HG02938 (cell line): ENCODE results near the gene ATG16L2.
"Not testable (repeated sequence)": the region's sequence is repeated elsewhere in the genome, so short reads cannot be mapped to it uniquely, and the experiment has no call there.

Experiments
- ATAC-seq: cut with Tn5 transposase; IDR thresholded peaks from one replicate; pipeline ENCODE4 v1.9.1; 2021; ENCODE audit warnings: mild to moderate bottlenecking, moderate library complexity; ENCODE audit not compliant: unreplicated experiment

The ATG16L2 gene

GRCh38 chr11:72824020-72824419 lies 9.8 kb downstream of the ATG16L2 start:
- ATAC-seq = no peak

DNA sequence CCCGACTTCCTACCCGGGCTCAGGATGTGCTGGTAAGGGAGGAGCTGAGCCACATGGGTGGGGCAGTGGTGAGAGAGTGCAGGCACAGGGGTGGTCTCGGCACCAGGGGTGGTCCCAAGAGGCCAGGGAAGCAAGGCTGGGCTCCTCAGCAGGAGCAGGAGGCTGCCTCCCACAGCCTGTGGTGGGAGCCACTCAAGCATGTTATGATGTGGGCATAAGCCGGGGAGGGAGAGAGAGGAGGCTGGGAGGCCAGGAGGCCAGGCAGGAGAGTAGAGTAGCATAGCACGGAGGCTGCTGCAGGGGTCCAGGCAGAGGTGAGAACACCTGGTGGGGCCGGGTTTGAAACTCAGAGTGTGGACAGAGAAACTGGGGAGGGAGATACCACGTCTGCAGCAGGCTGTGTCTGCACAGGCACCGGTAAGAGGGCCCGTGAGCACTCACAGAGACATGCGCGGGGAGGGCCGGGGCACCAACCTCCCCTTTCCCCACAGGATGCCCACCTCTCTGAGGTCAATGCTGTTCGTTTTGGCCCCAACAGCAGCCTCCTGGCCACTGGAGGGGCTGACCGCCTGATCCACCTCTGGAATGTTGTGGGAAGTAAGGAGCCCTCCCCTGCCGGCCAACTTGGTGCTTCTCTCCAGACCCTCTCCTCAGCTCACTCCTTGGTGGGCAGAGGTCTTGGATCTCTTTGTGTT lies 10.7 kb downstream of the ATG16L2 start:
- ATAC-seq = no peak

DNA sequence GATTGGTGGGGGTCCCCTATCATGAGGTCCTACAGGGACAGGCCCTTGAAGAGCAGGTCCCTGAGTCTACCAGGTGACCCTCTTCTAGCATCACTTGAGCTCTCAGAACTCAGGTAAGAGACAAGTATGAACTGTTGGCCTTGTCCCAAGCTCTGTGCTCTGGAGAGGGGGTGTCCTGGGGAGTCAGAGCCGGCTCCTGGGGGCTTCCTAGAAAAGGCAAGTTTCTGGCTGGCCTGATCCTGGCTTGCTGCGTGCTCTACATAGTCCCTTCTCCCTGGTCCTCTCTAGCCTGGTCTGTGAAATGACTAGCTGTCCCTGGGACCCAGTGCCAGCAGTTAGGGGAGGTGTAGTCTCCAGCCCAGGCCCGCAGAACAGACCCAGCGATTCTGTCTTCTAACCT lies 11.4 kb downstream of the ATG16L2 start:
- ATAC-seq = no peak

DNA sequence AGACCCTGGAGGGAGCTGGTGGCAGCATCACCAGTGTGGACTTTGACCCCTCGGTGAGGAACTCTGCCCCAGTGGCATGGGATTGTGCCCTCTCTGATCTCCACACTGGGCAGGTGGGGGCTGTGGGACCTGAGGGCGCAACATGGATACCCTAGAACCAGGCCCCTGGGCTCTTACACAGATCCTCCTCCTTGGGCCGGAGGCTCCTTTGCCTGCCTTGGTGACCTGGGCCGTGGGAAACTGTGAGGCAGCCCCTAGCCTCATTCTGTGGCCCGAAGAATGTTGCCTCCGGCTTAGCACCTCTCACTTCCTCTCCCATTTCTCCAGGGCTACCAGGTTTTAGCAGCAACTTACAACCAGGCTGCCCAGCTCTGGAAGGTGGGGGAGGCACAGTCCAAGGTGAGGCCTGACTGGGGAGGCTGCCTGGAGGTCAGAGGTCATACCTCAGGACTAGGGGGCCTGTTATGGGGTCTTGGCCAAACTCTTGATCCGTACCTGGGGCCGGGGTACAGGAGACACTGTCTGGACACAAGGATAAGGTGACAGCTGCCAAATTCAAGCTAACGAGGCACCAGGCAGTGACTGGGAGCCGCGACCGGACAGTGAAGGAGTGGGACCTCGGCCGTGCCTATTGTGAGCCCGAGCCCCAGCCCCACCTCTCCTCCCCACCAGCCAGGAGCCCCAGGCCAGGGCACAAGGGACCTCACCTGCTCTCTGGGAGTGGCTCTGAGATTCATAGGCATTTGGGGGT lies 12.2 kb downstream of the ATG16L2 start:
- ATAC-seq = no peak

GRCh38 chr11:72826942-72827480 lies 12.8 kb downstream of the ATG16L2 start:
- no peak for ATAC-seq

DNA sequence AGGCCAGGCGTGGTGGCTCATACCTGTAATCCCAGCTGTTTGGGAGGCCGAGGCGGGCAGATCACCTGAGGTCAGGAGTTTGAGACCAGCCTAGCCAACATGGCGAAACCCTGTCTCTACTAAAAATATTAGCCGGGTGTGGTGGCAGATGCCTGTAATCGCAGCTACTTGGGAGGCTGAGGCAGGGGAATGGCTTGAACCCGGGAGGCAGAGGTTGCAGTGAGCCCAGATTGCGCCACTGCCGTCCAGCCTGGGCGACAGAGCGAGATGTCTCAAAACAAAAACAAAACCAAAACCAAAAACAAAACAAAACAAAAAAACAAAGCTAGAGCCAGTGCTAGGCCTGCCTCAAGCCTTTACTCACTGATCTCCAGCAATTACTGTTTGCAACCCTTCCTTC lies 13.4 kb downstream of the ATG16L2 start:
- not testable (repeated sequence) for ATAC-seq

- no peak for ATAC-seq
These were observed 13.9 kb downstream of the ATG16L2 start for GRCh38 chr11:72828081-72828567.

GRCh38 chr11:72828692-72829101 lies 14.5 kb downstream of the ATG16L2 start:
- no peak for ATAC-seq

- no peak for ATAC-seq
These were observed 15.0 kb downstream of the ATG16L2 start for GRCh38 chr11:72829178-72829577.

DNA sequence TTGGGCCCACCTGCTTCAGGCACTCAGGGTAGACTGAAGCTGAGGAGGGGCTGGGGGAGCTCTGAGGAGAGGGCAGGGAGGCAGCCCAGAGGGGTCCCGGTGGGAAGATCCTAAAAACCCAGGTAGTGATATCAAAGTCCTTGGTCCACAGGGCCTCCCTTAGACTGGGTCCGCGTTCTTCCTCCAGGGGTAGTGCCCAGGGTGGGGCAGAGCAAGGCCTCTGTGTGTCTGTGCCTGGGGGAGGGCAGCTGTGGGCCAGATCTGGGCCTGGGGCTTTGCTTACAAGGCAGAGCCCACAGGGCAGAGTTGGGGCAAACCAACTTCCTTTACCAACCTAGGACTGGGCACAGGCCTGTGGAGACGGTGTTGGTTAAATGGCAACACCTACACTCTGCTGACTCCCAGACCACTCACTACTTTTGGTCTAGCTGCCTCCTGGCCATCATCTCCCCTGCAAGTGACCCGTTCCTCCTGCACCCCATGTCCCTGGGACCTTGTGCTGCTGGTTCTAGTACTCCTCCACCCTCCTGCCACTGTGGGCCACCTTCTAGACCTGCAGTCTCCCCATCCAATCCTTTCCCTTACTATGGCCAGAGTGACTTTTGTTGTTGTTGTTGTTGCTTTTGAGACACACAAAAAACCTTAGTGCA lies 15.8 kb downstream of the ATG16L2 start:
- no peak for ATAC-seq

DNA sequence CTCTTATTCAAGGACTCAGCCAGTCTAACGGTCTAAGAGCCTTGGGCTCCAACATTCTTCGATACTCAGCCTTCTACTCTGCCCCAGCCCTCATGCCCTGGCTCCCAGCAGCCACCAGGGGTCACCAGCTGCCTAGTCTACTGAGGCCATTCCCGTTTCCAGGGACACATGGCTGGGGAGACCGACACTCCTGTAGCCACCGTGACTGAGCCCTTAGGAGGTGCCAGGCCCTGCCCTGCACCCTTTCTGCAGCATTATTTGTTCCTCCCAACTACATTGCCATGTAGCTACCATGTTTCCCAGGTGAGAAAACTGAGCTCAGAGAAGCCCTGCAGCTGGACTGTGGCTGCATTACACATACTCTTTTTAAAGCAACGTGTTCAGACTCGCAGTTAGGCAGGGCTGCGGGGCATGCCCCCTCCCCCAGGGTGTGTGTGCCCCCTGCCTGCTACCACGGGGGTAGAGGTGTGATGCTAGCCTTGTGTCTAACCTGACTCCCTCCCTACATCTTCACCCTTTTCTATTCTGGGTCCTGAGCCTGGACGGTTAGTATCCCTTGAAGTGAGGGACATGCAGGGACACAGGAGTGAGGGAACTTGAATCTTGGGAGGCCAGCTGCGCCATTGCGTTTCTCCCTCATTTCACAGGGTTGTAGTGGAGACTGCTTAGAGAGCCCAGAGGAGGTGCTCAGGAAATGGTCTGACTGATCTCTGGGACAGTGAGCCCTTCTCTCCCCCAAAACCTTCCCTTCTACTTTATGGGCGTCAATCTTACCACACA lies 17.5 kb downstream of the ATG16L2 start:
- ATAC-seq = no peak

GRCh38 chr11:72832301-72833082 lies 18.3 kb downstream of the ATG16L2 start:
- no peak for ATAC-seq

DNA sequence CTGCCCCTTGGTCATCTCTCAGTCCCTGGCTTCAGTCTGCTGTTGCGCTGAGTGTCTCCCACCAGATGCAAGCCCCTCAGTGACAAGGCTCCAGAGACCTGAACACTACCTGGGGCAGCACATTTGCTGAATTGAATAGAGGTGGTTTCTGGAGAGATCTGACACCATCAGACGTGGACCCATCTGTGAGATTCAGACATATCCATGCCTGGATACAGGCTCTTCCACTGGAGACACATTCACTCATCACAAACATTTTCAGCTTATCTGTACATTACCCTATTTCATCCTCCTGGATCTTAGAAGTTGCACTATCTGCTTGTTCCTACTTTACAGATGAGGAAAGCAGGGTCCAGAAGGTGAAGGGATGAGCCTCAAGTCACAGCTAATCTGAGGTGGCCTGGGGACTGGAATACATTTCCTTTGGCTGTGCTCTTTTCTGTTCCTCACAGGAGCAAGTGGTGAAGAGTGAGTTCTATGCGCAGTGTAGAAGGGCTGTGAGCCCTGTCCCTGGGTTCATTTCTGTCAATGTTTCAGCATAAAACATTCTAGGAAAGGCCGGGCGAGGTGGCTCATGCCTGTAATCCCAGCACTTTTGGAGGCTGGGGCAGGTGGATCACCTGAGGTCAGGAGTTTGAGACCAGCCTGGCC lies 19.0 kb downstream of the ATG16L2 start:
- no peak for ATAC-seq

- ATAC-seq = no peak
These were observed 19.7 kb downstream of the ATG16L2 start for GRCh38 chr11:72833811-72834493.

DNA sequence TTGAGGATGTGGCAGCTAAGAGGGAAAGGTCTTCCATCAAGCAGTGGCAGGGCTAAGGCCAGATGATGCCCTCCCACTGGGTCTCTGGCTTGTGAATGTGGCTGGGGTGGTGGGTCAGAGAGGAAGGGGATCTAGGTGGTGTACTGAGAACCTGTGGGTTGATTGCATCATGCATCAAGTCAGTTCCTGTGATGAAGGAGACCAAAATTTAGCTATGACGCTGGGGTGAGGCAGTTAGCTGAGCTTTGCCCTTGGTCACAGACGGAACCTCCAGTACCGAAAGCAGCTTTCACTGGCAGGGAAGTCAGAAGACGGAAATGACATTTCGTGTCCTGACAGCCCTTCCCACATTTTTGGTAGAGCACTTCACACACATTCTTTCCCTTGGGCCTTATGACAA lies 20.7 kb downstream of the ATG16L2 start:
- no peak for ATAC-seq

- ATAC-seq = no peak
These were observed 21.9 kb downstream of the ATG16L2 start for GRCh38 chr11:72836111-72836510.

DNA sequence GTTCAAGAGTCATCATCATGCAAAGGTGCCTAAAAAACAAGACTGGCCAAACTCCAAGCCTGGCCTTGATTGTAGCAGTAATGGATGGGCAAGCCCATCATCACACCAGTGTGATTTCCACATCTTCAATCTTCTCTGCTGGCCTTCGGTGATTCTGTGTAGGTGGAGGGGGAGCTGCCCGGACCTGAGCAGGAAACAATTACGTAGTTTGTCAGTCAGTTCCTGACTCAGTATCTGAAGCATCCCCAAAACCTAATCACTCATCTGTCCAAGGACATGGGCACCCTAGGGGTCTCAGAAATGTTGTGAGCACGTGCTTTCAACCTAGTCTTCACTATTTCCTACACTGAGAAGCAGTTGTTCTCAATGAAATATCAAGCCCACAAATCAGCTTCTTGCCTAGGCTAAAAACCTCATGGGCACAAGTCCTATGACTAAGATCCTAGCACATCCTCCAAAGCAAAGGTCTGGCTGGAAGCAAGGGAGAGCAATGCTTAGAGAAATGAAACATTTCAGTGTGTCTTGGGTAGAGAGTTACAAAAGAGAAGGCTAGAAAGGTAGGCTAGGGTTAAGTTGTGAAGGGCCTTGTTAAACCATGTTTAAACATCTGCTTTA lies 24.6 kb downstream of the ATG16L2 start:
- no peak for ATAC-seq

GRCh38 chr11:72840780-72841179 lies 26.6 kb downstream of the ATG16L2 start:
- no peak for ATAC-seq
